ENCODE results near the gene FCHSD2. TPM values are rescaled to one million over a fixed set of nuclear protein-coding genes. Genes with fewer than 3 reads are reported as not detected.

FCHSD2 gene
- total RNA-seq, 2 donors from 2014 or later = 41.1 to 45.0 TPM

DNA sequence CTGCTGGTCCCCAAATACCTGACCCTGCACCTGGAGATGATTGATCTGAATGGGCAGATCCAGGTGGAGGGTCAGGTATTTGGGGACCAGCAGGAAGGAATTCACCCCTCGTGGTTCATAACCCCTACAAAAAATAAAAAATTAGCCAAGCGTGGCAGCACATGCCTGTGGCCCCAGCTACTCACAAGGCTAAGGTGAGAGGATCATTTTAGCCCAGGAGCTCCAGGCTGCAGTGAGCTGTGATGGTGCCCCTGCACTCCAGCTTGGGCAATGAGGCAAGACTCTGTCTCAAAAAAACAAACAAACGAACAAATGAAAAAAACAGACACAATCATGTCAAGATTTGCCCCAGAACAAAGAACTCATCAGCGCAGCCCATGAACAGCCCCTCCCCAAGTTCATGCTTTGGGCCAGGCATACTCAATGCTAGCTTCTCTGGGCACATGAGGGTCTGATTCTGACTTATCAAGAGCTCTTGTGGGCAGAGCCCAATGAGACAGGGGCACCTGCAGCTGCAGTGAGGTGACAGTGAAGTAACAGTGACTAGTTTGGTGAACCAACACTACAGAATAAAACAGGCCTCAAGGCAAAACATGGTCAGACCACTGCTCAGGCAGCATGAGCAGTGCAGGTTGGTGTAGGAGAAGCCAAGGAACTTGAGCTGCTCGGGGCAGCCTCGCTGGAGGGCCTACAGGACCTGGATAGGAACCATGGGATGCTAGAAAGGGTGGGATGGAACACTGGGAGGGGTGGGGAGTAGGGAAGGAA lies 10.2 kb upstream of the FCHSD2 start:
- peaks cover 49% of the 10 kb centered on the region for H3K4me1 Mint-ChIP-seq

DNA sequence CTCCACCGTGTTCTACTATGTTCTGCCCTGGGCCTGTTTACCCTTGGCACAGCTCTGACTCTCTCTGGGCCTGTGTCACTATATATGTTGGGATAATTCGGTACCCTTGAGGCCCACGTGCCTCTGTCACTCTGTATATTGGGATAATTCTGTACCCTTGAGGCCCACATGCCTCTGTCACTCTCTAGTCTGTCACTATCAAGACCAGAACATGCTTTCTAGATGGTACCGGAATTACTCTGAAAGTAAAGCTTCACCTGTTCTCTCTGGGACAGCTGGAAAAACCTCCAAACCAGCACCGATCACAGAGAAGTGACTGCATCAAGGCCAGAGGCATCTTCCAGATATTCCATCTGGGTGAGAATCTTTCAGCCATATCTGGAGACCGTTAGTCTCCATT lies 9.3 kb upstream of the FCHSD2 start:
- ATAC-seq (no peak), DNase-seq (no peak)
- Mint-ChIP-seq H3K27me3 (no peaks in the 10 kb centered on the region), H3K4me1 (peaks cover 49% of the 10 kb centered on the region), H3K27ac (no peak overlapping the region), H3K36me3 (ENCODE audit: low read depth) (no peaks in the 10 kb centered on the region), H3K4me3 (no peak overlapping the region)
- no peaks in the 10 kb centered on the region for H3K9me3 ChIP-seq (ENCODE audit: control insufficient read depth, low read length, poor library complexity, severe bottlenecking)

More for the DNA sequence above, 10.2 kb upstream of the FCHSD2 start:
- Mint-ChIP-seq H3K4me3 (peak overlapping the region; percentile 71), H3K27me3 (no peaks in the 10 kb centered on the region), H3K36me3 (ENCODE audit: low read depth) (no peaks in the 10 kb centered on the region), H3K27ac (peak overlapping the region; percentile 94)
- DNase-seq = no peak
- no peak for ATAC-seq
- H3K9me3 ChIP-seq (ENCODE audit: control insufficient read depth, low read length, poor library complexity, severe bottlenecking) = no peaks in the 10 kb centered on the region

DNA sequence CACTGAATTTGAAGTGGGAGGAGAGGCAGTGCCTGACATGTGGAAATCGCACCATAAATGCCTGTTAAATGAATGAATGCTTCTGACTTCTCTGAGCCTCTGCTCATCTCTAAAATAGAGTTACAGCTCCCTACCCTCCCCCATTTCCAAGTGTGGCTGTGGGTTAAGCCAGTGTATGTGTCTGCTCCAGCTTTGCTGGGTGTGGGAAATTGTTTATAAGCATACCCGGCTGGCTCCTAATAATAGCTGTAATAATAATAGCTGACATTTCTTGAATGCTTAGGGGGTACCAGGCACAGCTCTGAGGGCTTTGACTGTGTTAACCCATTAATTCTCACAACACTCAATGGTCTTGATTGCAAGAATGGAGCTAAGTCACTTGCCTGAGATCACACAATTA lies 7.0 kb upstream of the FCHSD2 start:
- Mint-ChIP-seq H3K27ac (no peak overlapping the region), H3K27me3 (no peaks in the 10 kb centered on the region), H3K36me3 (ENCODE audit: low read depth) (no peaks in the 10 kb centered on the region), H3K4me1 (peaks cover 36% of the 10 kb centered on the region), H3K4me3 (no peak overlapping the region)
- no peaks in the 10 kb centered on the region for H3K9me3 ChIP-seq (ENCODE audit: control insufficient read depth, low read length, poor library complexity, severe bottlenecking)
- DNase-seq (no peak), ATAC-seq (no peak)

DNA sequence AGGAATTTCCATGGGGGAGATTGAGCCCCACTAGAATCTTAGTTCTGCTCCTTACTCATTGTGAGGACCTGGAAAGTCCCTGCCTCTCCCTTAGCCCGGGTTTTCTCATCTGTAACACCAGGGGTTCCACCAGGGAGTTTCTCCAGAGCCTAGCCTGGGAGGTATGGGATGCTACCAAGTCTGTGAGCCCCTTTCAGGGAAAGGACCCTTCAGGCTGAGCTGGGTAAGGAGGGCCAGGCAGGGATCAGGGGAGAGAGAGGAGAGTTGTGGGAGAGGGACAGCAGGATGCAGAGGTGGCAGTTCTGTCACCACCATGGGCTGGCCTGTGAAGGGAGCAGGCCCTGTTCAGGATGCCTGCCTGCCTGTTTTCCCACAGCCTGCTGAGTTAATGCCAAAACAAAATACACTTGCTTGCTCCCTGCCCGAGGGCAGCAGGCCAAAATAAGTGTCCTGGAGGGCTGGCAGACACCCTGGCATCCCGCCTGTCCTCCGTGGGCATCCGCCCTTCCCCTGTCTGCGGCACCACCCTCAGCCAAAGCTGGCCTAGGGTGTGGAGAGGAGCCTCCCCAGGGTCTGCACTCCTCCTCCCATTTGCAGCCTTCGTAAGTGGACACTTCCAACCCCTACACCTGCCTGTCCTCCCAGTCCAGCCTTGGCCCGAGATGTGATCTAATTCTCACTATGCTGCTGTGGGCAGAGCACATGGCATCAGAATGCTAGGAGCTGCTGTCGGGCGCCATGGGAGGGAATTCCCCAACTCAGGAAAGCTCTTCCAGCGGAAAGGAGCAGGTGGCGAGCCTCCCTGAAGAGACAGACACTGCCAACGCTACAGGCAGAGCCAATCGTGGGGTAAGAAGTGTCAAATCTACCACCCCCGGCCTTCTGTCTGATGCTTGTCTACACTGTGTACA lies 5.9 kb upstream of the FCHSD2 start:
- H3K27me3 Mint-ChIP-seq = no peaks in the 10 kb centered on the region
- H3K27ac Mint-ChIP-seq = peak overlapping the region; percentile 19
- no peaks in the 10 kb centered on the region for H3K9me3 ChIP-seq (ENCODE audit: control insufficient read depth, low read length, poor library complexity, severe bottlenecking)
- no peak overlapping the region for H3K4me3 Mint-ChIP-seq
- H3K4me1 Mint-ChIP-seq = peaks cover 31% of the 10 kb centered on the region
- DNase-seq = no peak
- no peak for ATAC-seq
- no peaks in the 10 kb centered on the region for H3K36me3 Mint-ChIP-seq (ENCODE audit: low read depth)

DNA sequence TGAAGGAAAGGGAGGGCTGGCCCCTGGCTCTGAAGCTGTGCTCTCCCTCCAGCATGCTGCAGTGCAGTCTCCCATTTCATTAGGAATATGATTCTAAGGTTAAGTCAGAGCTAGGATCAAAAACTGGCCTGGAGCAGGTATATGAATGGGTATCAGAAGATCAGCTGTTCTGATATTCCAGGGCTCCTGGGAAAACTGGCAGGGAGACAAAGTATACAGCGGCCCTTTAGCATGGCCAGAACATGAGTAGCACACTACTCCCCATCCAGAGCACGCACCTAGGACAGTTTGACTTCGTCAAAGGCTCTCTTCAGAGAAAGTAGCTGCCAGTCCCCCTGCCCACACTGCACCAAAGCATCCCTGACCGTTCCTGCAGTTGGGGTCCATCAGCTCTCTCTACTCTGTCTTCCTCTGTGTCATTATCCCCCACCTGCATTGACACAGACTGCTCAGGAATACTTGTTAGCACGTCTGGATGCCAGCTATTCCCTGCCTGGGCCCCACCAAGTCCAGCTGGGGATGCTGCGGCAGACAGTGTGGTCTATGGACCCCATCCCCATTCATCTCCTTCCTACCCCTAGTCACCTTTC lies 4.0 kb upstream of the FCHSD2 start:
- Mint-ChIP-seq H3K4me3 (no peak overlapping the region), H3K36me3 (ENCODE audit: low read depth) (no peaks in the 10 kb centered on the region), H3K4me1 (peaks cover 22% of the 10 kb centered on the region), H3K27me3 (no peaks in the 10 kb centered on the region), H3K27ac (no peak overlapping the region)
- DNase-seq (no peak), ATAC-seq (no peak)
- no peaks in the 10 kb centered on the region for H3K9me3 ChIP-seq (ENCODE audit: control insufficient read depth, low read length, poor library complexity, severe bottlenecking)

DNA sequence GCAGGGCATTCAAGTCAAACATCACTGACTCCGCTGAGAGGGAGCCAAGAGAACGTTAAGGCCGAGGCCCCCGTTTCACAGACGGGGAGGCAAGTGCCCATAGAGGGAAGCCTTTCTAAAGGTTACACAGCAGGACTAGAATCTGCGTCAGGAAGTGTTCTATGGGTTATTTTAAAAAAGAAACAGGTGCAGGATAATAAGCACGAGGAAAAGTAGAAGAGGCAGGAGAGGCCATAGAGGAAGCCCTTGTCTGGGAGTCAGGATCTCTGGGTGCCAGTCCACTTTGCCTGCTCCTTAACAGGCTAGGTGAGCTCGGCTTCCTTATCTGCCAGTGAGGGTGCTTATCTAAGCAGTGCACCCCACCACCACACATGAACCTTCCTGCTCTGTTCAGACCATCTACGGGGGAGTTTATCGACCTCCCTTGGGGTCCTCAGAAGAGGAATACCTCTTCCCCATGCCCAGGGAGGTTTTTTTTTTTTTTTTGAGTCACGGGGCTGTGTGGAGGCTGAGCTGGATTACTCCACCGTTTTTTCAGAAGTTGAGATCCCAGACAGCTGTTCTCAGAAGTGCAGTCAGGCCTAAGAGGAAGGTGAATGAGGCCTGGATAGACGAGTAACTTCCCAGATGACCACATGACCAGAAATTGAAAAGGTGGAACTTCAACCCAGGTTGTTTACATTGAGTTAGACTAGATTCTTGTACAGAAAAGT lies 1.2 kb upstream of the FCHSD2 start:
- Mint-ChIP-seq H3K27ac (peak overlapping the region; percentile 100), H3K27me3 (no peaks in the 10 kb centered on the region), H3K36me3 (ENCODE audit: low read depth) (no peaks in the 10 kb centered on the region), H3K4me1 (peaks cover 24% of the 10 kb centered on the region), H3K4me3 (peak overlapping the region; percentile 97)
- no peaks in the 10 kb centered on the region for H3K9me3 ChIP-seq (ENCODE audit: control insufficient read depth, low read length, poor library complexity, severe bottlenecking)
- no peak for ATAC-seq
- DNase-seq = no peak

DNA sequence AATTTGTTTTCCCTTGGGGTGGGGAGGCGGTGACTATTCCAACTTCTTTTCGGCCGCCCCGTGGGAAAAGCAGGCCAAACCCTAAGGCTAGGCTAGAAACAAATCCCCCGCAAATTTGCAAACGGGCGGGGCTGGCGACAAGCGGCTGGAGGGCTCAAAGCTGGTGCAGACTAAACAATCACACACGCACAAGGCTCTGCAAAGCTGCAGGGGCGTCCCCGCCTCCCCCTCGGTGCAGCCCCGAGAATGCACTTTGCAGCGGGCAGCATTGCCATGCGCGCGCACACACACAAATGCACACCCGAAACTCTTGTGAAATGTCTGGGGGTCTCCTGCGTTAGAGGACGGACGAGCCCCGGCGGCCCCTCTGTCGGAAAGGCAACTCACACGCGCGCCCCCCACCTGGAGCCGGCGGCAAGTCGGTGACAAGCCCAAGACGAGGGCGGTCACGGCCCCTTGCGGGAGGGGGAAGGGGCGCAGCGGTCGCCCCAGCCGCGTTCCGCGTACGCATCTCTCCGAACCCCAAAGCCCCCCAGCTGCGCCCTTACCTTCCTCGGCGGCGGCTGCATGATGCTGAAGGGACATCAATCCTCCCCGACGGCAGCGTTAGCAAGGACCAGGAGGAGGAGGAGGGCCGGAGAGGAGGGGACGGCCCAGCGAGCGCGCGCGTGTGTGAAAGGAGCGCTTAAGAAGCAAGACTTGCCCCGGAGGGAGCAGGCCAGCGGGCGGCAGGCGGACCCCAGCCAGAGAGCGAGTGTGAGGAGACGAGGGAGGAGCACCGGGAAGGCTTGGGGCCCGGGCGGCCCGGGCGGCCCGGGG lies 600 bp downstream of the FCHSD2 start:
- peak overlapping the region; percentile 100 for H3K27ac Mint-ChIP-seq
- H3K4me1 Mint-ChIP-seq = peaks cover 31% of the 10 kb centered on the region
- H3K27me3 Mint-ChIP-seq = no peaks in the 10 kb centered on the region
- H3K9me3 ChIP-seq (ENCODE audit: control insufficient read depth, low read length, poor library complexity, severe bottlenecking) = no peaks in the 10 kb centered on the region
- peak; percentile 36 to 69 (median 62) for DNase-seq
- H3K4me3 Mint-ChIP-seq = peak overlapping the region; percentile 97
- peaks cover 5% of the 10 kb centered on the region for H3K36me3 Mint-ChIP-seq (ENCODE audit: low read depth)
- ATAC-seq = peak; percentile 43

DNA sequence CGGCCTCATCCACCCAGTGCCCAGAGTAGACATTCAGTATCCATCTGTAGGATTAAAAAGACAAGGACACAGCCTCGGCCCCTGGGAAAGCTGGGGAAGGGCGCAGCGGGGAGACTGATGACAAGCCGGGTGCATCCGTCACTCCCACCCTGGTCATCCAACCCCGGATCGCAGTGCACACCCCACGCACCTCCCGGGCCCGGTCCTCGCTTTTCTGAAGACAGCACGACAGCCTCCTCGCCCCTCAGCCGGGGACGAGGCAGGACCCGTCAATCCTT lies 1.1 kb downstream of the FCHSD2 start:
- H3K4me1 Mint-ChIP-seq = peaks cover 28% of the 10 kb centered on the region

DNA sequence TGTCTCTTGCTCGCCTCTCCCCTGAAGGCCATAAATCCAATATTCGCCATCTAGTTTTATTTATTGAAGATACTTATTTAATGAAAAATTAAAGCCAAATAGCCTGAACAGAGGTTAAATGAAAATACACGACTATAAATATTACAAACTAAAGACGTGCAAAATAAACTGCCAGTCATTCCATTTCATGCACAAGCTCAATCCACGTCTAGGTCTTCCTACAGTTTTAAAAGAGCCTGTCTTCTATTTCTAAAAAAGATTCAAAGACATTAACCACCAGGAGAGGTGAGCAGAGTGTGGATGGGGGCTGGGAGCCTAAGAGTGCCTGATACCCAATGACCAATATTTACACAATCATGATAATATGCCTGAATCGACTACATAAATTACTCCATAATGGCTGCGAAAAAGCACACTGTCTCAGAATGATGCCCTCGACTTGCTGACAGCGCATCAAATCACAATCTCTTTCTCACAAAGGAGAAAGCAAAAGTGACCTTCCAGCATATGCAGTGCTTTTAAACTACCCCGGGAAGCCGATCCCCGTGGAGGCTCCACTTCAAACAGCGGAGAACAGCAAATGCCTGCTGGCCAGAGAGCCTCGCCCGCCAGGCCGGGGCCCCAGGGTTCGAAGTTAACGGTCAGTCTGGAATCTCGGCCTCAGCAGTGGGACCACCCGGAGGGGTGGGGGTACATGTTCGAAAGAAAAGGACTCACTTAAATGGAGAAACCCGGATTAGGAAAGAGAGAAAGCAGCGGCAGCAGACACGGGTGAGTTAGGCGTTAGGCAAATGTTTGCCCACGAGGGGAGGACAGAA lies 1.7 kb downstream of the FCHSD2 start:
- Mint-ChIP-seq H3K36me3 (ENCODE audit: low read depth) (peaks cover 5% of the 10 kb centered on the region), H3K4me1 (peaks cover 30% of the 10 kb centered on the region)

More for the DNA sequence above, 1.1 kb downstream of the FCHSD2 start:
- Mint-ChIP-seq H3K27me3 (no peaks in the 10 kb centered on the region), H3K36me3 (ENCODE audit: low read depth) (peaks cover 5% of the 10 kb centered on the region), H3K27ac (peak overlapping the region; percentile 100), H3K4me3 (peak overlapping the region; percentile 97)
- no peaks in the 10 kb centered on the region for H3K9me3 ChIP-seq (ENCODE audit: control insufficient read depth, low read length, poor library complexity, severe bottlenecking)
- ATAC-seq (no peak), DNase-seq (no peak)

DNA sequence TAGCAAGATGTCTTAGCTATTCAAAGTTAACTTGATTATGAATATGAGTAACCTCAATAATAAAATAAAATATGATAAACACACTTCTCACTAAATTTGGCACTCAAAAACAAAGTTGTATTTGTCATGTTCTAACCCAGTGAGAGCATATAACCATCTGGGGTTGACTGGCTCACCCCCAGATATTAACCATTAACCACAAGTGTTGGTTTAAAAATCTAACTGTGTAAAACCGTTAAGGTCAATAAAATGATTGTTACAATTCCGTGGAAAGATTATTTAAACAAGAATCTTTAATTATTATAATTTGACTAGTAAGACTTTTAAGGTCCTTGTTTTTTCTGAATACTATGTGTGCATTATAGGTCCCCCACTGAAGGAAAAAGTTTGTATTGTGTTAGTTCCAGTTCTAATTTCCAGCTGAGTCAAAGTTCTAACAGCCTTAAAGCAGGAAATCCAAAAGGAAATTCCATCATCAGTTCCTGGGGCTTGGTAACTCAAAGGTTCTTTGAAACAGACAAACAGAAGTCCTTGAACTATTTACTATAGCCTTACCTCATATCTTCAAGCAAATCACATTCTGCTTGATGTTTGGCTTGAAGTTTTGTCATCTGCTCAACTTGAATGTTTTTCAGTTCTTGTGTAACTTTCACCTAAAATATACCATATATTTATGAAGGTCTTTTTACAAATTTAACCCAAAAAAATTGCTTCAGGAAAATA lies 2.5 kb downstream of the FCHSD2 start:
- Mint-ChIP-seq H3K36me3 (ENCODE audit: low read depth) (peaks cover 5% of the 10 kb centered on the region), H3K27me3 (no peaks in the 10 kb centered on the region), H3K4me3 (no peak overlapping the region), H3K4me1 (peaks cover 30% of the 10 kb centered on the region), H3K27ac (peak overlapping the region; percentile 100)
- ATAC-seq = no peak
- H3K9me3 ChIP-seq (ENCODE audit: control insufficient read depth, low read length, poor library complexity, severe bottlenecking) = no peaks in the 10 kb centered on the region
- no peak for DNase-seq

More for the DNA sequence above, 1.7 kb downstream of the FCHSD2 start:
- ATAC-seq = no peak
- H3K9me3 ChIP-seq (ENCODE audit: control insufficient read depth, low read length, poor library complexity, severe bottlenecking) = no peaks in the 10 kb centered on the region
- Mint-ChIP-seq H3K27me3 (no peaks in the 10 kb centered on the region), H3K27ac (peak overlapping the region; percentile 100), H3K4me3 (peak overlapping the region; percentile 97)
- no peak for DNase-seq

DNA sequence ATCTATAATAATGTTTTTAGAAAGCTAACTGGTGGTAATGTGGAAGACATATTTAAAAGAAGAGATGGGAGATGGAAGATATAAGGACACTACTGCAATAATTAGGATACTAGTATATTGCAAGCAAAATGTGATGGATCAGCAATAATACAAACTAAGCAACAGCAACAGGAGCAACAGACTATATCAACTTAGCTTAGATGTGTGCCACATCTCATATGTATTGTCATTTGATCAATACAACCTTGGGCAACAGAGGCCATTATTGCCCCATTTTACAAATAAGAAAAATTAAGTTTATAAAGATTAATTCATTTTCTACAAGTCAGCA lies 4.2 kb downstream of the FCHSD2 start:
- Mint-ChIP-seq H3K27ac (no peak overlapping the region), H3K4me3 (no peak overlapping the region), H3K4me1 (peaks cover 23% of the 10 kb centered on the region), H3K27me3 (no peaks in the 10 kb centered on the region), H3K36me3 (ENCODE audit: low read depth) (peaks cover 5% of the 10 kb centered on the region)
- DNase-seq (no peak), ATAC-seq (no peak)
- no peaks in the 10 kb centered on the region for H3K9me3 ChIP-seq (ENCODE audit: control insufficient read depth, low read length, poor library complexity, severe bottlenecking)
